NCI-H1694 (cell line): Measurements from ENCODE around the gene RUVBL1.

ENCODE experiments used
- DNase-seq: peaks from one replicate; lab custom pipeline; 2025; lab: John Stamatoyannopoulos, UW

Gene RUVBL1

GRCh38 chr3:128133273-128133883 is 9.8 kb upstream of the RUVBL1 start:
- DNase-seq: peak; percentile 40

GRCh38 chr3:128131897-128132646 is 8.5 kb upstream of the RUVBL1 start:
- no peak for DNase-seq

GRCh38 chr3:128128251-128128650 is 4.6 kb upstream of the RUVBL1 start:
- no peak for DNase-seq

- no peak for DNase-seq
Measured at GRCh38 chr3:128127236-128127635, 3.6 kb upstream of the RUVBL1 start.

DNA sequence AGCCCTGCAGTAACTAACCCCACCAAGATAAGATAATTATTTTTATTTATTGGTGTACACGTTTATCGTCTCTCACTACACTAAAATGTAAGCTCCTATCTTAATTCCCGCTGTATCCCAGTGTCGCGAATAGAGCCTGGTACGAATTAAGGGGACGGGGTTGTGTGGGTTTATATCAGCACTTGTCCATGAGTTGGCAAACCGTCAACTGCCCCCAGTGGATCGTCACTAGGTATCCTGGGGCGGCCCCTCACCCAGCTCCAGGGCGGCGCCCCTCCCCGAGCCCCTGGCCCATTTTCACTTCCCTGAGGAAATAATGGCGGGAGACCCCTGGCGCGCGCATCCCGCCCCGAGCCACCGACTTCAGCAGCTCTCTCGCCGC is 465 bp downstream of the RUVBL1 start:
- no peak for DNase-seq

GRCh38 chr3:128122013-128122412 is 1.6 kb downstream of the RUVBL1 start:
- no peak for DNase-seq

- DNase-seq: no peak
Measured at GRCh38 chr3:128113817-128114794, 9.5 kb downstream of the RUVBL1 start.

GRCh38 chr3:128112357-128112968 is 11.1 kb downstream of the RUVBL1 start:
- DNase-seq: no peak

GRCh38 chr3:128111147-128111546 is 12.5 kb downstream of the RUVBL1 start:
- no peak for DNase-seq

- no peak for DNase-seq
Measured at GRCh38 chr3:128107834-128108233, 15.8 kb downstream of the RUVBL1 start.

DNA sequence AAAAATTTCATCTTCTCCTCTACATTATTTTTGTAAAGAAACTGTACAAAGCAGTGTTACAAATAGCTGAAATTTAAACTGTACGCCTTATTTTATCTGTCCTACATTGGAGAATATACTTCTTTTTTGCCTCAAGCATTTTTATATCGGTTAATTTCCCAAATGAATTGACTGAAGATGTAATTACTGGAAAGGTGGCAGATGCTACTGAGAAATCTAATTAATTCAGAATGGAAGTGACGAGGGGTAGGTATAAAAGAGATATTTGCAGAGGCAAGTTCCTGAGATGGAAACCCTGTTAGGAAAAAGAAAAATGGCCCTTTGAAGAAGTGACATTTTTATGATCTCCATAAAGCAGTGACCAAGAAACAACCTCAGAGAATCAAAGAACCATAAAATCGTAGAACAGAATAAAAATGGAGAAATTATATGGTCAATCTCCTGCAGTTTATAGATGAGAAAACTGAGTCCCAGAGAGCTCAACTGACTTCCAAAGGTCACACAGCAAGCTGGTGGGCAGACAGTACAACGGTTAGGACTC is 20.4 kb downstream of the RUVBL1 start:
- DNase-seq: no peak

- DNase-seq: no peak
Measured at GRCh38 chr3:128100638-128101037, 23.0 kb downstream of the RUVBL1 start.

DNA sequence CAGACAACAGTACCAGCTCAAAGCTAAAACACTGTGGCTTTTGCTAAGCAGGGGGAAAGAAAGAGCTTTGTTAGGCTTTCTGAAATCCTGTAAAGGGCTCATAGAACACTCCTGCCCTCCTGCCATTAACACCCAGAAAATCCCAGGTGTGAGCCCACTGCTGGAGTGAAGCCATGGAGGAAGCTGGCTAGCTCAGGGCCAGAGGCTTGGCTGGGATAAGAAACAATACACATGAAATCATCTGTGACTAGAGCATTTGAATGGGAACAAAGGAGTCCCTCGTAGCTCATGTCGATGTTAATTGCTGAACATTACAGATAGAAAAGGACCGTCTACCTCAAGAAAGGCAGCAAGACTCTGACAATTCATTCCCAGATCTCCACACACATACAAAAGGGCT is 23.5 kb downstream of the RUVBL1 start:
- no peak for DNase-seq

DNA sequence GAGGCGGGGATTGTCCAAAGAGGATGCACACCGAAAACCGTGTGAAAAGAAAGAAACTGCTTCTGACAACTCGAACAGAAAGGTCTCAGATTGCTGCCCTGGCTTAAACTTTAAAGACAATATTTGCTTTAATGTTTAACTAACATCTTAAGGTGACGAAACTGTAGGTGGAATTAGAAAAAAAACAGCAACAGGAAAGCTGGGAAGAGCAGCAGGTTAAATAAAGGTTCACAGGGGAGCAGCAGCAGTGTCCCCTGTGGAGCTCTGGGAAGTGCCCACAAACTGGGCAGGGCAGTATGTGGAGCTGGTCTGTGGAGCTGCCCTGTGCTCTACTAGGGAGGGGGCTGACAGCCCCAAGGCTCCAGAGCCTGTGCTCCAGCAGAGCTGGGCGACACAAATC is 25.4 kb downstream of the RUVBL1 start:
- no peak for DNase-seq

DNA sequence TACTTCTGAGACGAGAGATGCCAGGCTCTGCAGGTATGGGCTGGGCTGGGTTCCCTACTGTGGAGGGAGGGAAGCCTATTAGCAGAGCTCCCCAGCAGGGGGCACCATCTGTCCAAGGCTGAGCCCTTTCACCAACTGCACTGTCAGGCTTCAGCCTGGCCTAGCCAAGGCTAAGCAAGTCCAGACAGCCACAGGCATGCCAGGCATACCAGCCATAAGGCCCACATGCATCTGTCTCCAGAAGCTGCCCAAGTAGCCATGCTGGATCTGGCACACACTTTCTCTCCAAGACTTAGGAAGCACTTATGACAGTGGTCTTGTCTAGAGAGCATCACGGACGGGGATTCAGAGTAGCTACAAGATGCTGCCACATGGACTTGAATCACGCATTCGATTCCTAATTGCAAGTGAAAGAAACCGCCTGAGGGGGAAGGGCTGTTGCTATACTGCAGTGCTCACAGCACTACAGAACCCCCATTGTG is 28.3 kb downstream of the RUVBL1 start:
- peak; percentile 95 for DNase-seq

DNA sequence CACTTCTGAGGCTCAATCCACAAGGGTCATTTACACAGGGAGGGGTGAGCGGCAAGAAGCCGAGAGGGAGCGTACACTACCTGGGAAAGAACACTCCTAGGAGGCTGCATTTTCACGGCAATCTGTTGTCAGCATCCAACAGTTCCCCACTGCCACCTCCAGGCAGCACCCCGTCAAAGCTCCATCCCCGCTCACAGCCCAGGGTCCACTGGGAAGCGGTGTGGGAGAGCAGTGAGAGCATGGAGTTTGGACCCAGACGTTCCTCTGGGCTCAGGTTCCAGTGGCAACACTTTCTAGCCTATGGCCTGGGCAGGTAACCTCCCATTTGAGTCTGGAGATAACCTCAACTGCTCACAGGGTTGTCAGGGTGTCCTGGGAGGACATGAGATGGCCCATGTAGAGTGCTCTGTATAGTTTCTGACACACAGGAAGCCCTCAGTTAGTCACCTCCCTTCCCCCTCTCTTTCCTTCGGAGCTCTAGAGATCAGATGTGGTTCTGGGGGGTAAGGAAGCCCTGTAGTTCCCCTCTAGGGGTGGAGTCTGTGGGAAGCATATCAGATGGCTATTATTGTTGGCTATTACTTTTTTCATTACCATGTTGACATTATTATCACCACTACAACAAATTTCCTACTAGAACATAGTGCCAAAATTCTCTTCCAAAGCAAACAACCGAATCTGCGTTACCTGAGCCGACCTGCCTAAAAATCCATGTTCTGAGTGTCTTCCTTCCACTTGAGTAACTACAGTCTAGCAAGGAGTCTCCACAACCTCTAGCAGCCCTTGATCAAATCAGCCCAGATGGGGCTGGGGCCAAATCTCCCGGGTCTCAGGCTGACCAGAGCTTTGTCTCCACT is 29.1 kb downstream of the RUVBL1 start:
- no peak for DNase-seq

GRCh38 chr3:128091586-128091985 is 32.0 kb downstream of the RUVBL1 start:
- no peak for DNase-seq

- DNase-seq: no peak
Measured at GRCh38 chr3:128089135-128089534, 34.5 kb downstream of the RUVBL1 start.

GRCh38 chr3:128084675-128085021 is 39.0 kb downstream of the RUVBL1 start:
- DNase-seq: no peak

GRCh38 chr3:128083980-128084674 is 39.5 kb downstream of the RUVBL1 start:
- DNase-seq: no peak
